Left lung (tissue), 10 donors: ENCODE data around the gene ZNF398. TPM values are rescaled to one million over a fixed set of nuclear protein-coding genes. Genes with fewer than 3 reads are reported as not detected.

ENCODE experiments used
- ATAC-seq: fragments of 200-7000 bp; cut with Tn5 transposase; one replicate; pipeline ENCODE4 v1.9.1; 2020; ENCODE audit warnings: moderate library complexity
- DNase-seq, 4 donors: peaks; one replicate each; pipeline ENCODE4 v3.0.0-alpha.2; 2013 to 2020
- H3K27ac ChIP-seq, 2 donors: fragments of 200-600 bp; sonication (generic) in 1 of 2; one replicate each; pipeline versions ENCODE4 v1.5.0 to v1.8.0; 2020 to 2021
- H3K27me3 ChIP-seq, 2 donors: fragments of 200-600 bp; sonication (generic) in 1 of 2; one replicate each; pipeline versions ENCODE4 v1.5.0 to v1.8.0; 2020 to 2021
- H3K36me3 ChIP-seq, 2 donors: fragments of 200-600 bp; sonication (generic) in 1 of 2; one replicate each; pipeline versions ENCODE4 v1.5.0 to v1.8.0; 2020 to 2021
- H3K4me1 ChIP-seq, 2 donors: fragments of 200-600 bp; one replicate each; pipeline ENCODE4 v1.8.0; 2021
- H3K4me3 ChIP-seq, 2 donors: fragments of 200-600 bp; sonication (generic) in 1 of 2; one replicate each; pipeline versions ENCODE4 v1.5.0 to v1.8.0; 2020 to 2021; ENCODE audit warnings: mild to moderate bottlenecking in 1 of 2
- H3K9me3 ChIP-seq, 2 donors: fragments of 200-600 bp; sonication (generic) in 1 of 2; one replicate each; pipeline versions ENCODE4 v1.5.0 to v1.8.0; 2020 to 2021
- intact Hi-C, 2 donors: fragments of 100-400 bp; cut with DNase I; formaldehyde crosslinking; loops; one replicate each; pipeline versions ENCODE4 v1.11.2 to v1.14.2; 2022
- polyA plus RNA-seq, 6 donors: library from polyadenylated mRNA; unstranded; fragments of 120-200 nt; gene quantifications; one replicate each; pipeline ENCODE4 v1.2.1, GENCODE V29; 2013; ENCODE audit not compliant: insufficient read length in 6 of 6
- total RNA-seq, 2 donors: library from RNA; stranded (reverse); fragmentation: NEBNext Ultra II Directional; extraction: Animal tissue kit (Norgen Biotek cat#: 25700); gene quantifications; one replicate each; pipeline ENCODE4 v1.2.1, GENCODE V29; 2021
- TF ChIP-seq, protein P1 (sequence below), 2 donors: fragments of 200-600 bp; sonication (generic) in 1 of 2; IDR thresholded peaks; one replicate each; pipeline versions ENCODE4 v1.5.0 to v1.8.0; 2021; ENCODE audit warnings: antibody characterized with exemption in 2 of 2
- donor health status: DM: no; HTN: yes; CAD: no.
- donor health status: DM: no; HTN: no; CAD: no.

Gene ZNF398
- total and polyA plus RNA-seq, 8 donors: 11.2 to 15.6 (median 13.1) TPM

DNA sequence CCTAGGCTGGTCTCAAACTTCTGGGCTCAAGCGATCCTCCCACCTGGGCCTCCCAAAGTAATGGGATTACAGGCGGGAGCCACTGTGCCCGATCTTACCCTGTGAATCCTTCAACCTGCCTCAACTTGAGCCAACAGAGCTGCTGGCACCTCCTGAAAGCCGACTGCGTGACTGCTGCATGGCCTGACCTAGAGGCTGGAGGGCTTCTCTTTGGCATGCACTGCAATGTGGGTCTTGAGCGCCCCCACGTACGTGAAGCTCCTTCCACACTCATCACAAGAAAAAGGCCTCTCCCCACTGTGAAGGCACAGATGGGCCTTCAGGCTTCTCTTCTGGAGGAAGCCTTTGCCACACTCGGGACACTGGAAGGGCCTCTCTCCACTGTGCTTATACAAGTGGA, 43.8 kb upstream of the ZNF398 start:
- intact Hi-C loops: no loop called here
- TF ChIP-seq, protein P1, sequence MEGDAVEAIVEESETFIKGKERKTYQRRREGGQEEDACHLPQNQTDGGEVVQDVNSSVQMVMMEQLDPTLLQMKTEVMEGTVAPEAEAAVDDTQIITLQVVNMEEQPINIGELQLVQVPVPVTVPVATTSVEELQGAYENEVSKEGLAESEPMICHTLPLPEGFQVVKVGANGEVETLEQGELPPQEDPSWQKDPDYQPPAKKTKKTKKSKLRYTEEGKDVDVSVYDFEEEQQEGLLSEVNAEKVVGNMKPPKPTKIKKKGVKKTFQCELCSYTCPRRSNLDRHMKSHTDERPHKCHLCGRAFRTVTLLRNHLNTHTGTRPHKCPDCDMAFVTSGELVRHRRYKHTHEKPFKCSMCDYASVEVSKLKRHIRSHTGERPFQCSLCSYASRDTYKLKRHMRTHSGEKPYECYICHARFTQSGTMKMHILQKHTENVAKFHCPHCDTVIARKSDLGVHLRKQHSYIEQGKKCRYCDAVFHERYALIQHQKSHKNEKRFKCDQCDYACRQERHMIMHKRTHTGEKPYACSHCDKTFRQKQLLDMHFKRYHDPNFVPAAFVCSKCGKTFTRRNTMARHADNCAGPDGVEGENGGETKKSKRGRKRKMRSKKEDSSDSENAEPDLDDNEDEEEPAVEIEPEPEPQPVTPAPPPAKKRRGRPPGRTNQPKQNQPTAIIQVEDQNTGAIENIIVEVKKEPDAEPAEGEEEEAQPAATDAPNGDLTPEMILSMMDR (IDR thresholded peaks at IDR 0.05): no peak
- ATAC-seq (no peak), DNase-seq (peak in 1 of 4 donors; percentile 4)
- H3K4me3 ChIP-seq: no peak overlapping the region
- H3K27me3 ChIP-seq: no peaks in the 10 kb centered on the region
- no peaks in the 10 kb centered on the region for H3K9me3 ChIP-seq
- no peaks in the 10 kb centered on the region for H3K4me1 ChIP-seq
- peaks cover 0 to 21% of the 10 kb centered on the region in 2 donors for H3K36me3 ChIP-seq
- no peak overlapping the region for H3K27ac ChIP-seq

DNA sequence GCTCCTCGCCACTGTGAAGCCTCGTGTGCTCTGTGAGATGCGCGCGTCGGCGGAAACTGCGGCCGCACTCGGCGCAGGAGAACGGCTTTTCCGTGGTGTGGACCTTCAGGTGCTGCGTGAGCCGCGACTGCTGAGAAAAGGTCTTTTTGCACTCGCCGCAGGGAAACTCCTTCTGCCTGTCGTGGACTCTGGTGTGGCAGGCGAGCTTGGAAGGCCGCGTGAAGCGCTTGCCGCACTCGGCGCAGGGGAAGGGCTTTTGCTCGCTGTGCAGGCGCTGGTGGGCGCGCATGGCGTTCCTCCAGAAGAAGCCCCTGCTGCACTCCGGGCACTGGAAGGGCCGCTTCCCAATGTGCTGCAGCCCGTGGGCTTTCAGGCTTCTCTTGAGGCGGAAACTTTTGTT, 43.0 kb upstream of the ZNF398 start:
- H3K4me1 ChIP-seq: no peaks in the 10 kb centered on the region
- peaks cover 0 to 21% of the 10 kb centered on the region in 2 donors for H3K36me3 ChIP-seq
- no peak overlapping the region for H3K27ac ChIP-seq
- no peak overlapping the region for H3K4me3 ChIP-seq
- intact Hi-C loops: no loop called here
- TF ChIP-seq, protein P1 (IDR thresholded peaks at IDR 0.05): no peak
- no peaks in the 10 kb centered on the region for H3K9me3 ChIP-seq
- DNase-seq: no peak
- H3K27me3 ChIP-seq: no peaks in the 10 kb centered on the region
- no peak for ATAC-seq

DNA sequence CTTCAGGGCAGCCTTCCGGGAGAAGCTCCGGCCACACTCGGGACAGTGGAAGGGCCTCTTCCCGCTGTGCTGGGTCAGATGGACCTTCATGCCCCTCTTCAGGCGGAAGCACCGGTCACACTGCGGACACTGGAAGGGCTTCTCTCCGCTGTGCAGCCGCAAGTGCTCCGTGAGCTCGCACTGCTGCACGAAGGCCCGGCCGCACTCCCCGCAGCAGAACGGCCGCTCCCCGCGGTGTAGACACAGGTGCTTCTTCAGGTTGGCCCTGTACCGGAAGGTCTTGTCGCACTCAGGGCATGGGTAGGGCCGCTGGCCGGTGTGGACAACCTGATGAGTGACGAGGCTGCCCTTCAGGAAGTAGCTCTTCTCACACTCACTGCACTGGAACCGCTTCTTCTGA, 42.5 kb upstream of the ZNF398 start:
- Histone ChIP-seq H3K36me3 (peaks cover 0 to 21% of the 10 kb centered on the region in 2 donors), H3K4me1 (no peaks in the 10 kb centered on the region), H3K4me3 (no peak overlapping the region), H3K27ac (no peak overlapping the region), H3K27me3 (no peaks in the 10 kb centered on the region), H3K9me3 (no peaks in the 10 kb centered on the region)
- ATAC-seq (no peak), DNase-seq (peak in 1 of 4 donors; percentile 77)
- intact Hi-C loops: no loop called here
- TF ChIP-seq, protein P1 (IDR thresholded peaks at IDR 0.05): no peak

DNA sequence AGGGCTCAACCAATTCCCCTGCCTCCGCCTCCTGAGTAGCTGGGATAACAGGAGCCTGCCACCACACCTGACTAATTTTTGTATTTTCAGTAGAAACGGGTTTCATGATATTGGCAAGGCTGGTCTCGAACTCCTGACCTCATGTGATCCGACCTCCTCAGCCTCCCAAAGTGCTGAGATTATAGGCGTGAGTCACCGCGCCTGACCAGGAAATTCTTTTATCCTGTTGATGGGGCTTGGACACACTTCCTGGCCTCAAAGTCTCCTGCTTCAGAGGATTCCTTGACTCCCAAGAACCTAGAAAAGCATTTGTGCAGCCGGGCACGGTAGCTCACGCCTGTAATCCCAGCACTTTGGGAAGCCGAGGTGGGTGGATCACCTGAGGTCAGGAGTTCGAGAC, 37.3 kb upstream of the ZNF398 start:
- ATAC-seq (no peak), DNase-seq (no peak)
- Histone ChIP-seq H3K4me1 (no peaks in the 10 kb centered on the region), H3K36me3 (peaks cover 0 to 1% of the 10 kb centered on the region in 2 donors), H3K9me3 (no peaks in the 10 kb centered on the region), H3K4me3 (no peak overlapping the region), H3K27me3 (no peaks in the 10 kb centered on the region), H3K27ac (no peak overlapping the region)
- intact Hi-C loops: no loop called here
- TF ChIP-seq, protein P1 (IDR thresholded peaks at IDR 0.05): no peak

DNA sequence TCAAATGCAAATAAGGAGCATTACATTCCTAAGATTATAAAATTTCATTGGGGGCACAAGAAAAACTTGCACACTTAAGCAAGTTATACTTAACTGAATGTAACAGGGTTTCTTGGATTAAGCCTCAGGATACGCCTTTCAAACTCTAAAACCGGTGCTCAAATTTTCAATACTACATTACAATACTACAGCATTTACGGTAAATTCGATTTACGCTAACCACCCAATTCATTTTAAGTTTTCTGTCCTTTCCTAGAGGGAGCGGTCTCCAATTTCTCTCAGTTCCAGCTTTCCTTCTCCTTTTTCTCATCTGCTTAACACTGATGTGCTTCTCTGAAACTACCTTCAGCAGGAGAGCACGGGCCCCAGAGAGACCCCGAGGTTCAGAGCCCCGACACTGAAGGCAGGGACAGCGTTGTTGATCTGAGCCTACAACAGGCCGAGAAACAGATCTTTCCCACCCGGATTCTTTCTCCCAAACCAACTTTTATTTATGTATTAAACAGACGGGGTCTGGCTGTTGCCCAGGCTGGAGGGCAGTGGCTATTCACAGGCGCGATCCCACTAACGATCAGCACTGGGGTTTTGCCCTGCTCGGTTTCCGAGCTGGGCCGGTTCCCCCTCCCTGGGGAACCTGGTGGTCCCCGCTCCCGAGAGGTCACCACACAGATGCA, 21.9 kb upstream of the ZNF398 start:
- peaks cover 3 to 22% of the 10 kb centered on the region in 2 donors for H3K4me1 ChIP-seq
- peak overlapping the region; percentile 94 to 97 for H3K27ac ChIP-seq
- H3K27me3 ChIP-seq: no peaks in the 10 kb centered on the region
- peaks cover 0 to 3% of the 10 kb centered on the region in 2 donors for H3K9me3 ChIP-seq
- intact Hi-C loops: no loop called here
- peaks cover 0 to 8% of the 10 kb centered on the region in 2 donors for H3K36me3 ChIP-seq
- ATAC-seq (no peak), DNase-seq (no peak)
- TF ChIP-seq, protein P1 (IDR thresholded peaks at IDR 0.05): no peak
- H3K4me3 ChIP-seq: peak overlapping the region; percentile 79 to 85
